HEK293 (cell line): ENCODE data around the gene DDX10.

ENCODE experiments used
- REPIN1 ChIP-seq: fragments of 450-650 bp; formaldehyde crosslinking; IDR thresholded peaks from 2 replicates; pipeline ENCODE4 v1.5.1; 2017; ENCODE audit warnings: missing biosample characterization, missing genetic modification characterization, low read depth
- SP3 ChIP-seq: fragments of 450-650 bp; formaldehyde crosslinking; IDR thresholded peaks from 2 replicates; pipeline ENCODE4 v1.5.1; 2016; ENCODE audit warnings: missing biosample characterization, missing genetic modification characterization
- ZBTB1 ChIP-seq: fragments of 450-650 bp; formaldehyde crosslinking; IDR thresholded peaks from 2 replicates; pipeline ENCODE4 v1.5.1; 2016; ENCODE audit warnings: missing biosample characterization, missing genetic modification characterization
- ZNF561 ChIP-seq: fragments of 450-650 bp; IDR thresholded peaks from 2 replicates; pipeline ENCODE4 v1.5.1; 2018; ENCODE audit warnings: missing biosample characterization, missing genetic modification characterization, borderline replicate concordance
- ZNF670 ChIP-seq: fragments of 450-650 bp; formaldehyde crosslinking; IDR thresholded peaks from 2 replicates; pipeline ENCODE4 v1.5.1; 2016; ENCODE audit warnings: missing biosample characterization, missing genetic modification characterization, low read depth
- TF ChIP-seq, protein P1 (sequence below): fragments of 450-650 bp; formaldehyde crosslinking; IDR thresholded peaks from 2 replicates; pipeline ENCODE4 v1.5.1; 2016; ENCODE audit warnings: missing biosample characterization, missing genetic modification characterization
- TF ChIP-seq, protein P2 (sequence below): fragments of 450-650 bp; formaldehyde crosslinking; IDR thresholded peaks from 2 replicates; pipeline ENCODE4 v1.5.1; 2016; ENCODE audit warnings: missing biosample characterization, missing genetic modification characterization
- TF ChIP-seq, protein P3 (sequence below): fragments of 450-650 bp; formaldehyde crosslinking; IDR thresholded peaks from 2 replicates; pipeline ENCODE4 v1.5.1; 2016; ENCODE audit warnings: missing biosample characterization, missing genetic modification characterization, low read depth

DNA sequence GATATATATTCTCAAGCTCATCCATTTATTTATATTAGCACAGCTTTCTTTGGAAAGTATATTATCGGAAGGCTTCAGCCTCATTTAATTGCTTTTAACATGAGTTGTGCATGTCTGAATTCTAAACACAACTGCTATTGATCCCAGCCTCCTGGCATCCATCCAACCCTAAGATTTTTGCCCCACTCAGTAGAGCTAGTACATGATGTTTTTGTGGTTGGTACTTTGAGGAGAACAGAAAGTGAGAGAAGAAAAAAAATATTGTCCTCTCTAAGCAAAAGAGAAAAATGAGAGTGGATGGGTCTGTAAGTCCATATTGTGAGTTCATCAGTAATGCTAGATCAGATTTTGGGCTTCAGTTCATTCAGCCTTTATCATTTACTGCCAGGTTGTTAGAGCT, 198.7 kb downstream of the DDX10 start:
- TF ChIP-seq ZNF670 (tag by site-specific recombination) (no peak), REPIN1 (tag by site-specific recombination) (no peak), ZNF561 (tag by site-specific recombination) (no peak), ZBTB1 (no peak), SP3 (tag by site-specific recombination) (no peak)
- TF ChIP-seq, protein P1, sequence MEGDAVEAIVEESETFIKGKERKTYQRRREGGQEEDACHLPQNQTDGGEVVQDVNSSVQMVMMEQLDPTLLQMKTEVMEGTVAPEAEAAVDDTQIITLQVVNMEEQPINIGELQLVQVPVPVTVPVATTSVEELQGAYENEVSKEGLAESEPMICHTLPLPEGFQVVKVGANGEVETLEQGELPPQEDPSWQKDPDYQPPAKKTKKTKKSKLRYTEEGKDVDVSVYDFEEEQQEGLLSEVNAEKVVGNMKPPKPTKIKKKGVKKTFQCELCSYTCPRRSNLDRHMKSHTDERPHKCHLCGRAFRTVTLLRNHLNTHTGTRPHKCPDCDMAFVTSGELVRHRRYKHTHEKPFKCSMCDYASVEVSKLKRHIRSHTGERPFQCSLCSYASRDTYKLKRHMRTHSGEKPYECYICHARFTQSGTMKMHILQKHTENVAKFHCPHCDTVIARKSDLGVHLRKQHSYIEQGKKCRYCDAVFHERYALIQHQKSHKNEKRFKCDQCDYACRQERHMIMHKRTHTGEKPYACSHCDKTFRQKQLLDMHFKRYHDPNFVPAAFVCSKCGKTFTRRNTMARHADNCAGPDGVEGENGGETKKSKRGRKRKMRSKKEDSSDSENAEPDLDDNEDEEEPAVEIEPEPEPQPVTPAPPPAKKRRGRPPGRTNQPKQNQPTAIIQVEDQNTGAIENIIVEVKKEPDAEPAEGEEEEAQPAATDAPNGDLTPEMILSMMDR (tag by site-specific recombination), result no peak
- TF ChIP-seq, protein P2, sequence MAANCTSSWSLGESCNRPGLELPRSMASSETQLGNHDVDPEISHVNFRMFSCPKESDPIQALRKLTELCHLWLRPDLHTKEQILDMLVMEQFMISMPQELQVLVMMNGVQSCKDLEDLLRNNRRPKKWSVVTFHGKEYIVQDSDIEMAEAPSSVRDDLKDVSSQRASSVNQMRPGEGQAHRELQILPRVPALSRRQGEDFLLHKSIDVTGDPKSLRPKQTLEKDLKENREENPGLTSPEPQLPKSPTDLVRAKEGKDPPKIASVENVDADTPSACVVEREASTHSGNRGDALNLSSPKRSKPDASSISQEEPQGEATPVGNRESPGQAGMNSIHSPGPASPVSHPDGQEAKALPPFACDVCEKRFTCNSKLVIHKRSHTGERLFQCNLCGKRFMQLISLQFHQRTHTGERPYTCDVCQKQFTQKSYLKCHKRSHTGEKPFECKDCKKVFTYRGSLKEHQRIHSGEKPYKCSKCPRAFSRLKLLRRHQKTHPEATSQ (tag by site-specific recombination), result no peak
- TF ChIP-seq, protein P3, sequence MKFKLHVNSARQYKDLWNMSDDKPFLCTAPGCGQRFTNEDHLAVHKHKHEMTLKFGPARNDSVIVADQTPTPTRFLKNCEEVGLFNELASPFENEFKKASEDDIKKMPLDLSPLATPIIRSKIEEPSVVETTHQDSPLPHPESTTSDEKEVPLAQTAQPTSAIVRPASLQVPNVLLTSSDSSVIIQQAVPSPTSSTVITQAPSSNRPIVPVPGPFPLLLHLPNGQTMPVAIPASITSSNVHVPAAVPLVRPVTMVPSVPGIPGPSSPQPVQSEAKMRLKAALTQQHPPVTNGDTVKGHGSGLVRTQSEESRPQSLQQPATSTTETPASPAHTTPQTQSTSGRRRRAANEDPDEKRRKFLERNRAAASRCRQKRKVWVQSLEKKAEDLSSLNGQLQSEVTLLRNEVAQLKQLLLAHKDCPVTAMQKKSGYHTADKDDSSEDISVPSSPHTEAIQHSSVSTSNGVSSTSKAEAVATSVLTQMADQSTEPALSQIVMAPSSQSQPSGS, result no peak
